Activated naive CD4-positive, alpha-beta T cell treated with anti-CD3 and anti-CD28 coated beads, Interleukin-2, amount 10 ng/mL, durations not matched to agents 7 days and 5 days (primary cell): ENCODE results near the gene EHHADH.
"Not testable (repeated sequence)": the region's sequence is repeated elsewhere in the genome, so short reads cannot be mapped to it uniquely, and the experiment has no call there.

Experiments used
- CTCF ChIA-PET: fragments of 350-600 bp; sonication (Branson Sonifier 250); formaldehyde crosslinking; loops from one replicate; lab custom pipeline; 2021; ENCODE audit warnings: antibody characterized with exemption; lab: Charles Lee
- DNase-seq: peaks from one replicate; pipeline ENCODE4 v3.0.0-alpha.2; 2020
- H3K27ac Mint-ChIP-seq: one replicate; pipeline ENCODE4 v1.8.0; 2021; ENCODE audit warnings: mild to moderate bottlenecking, moderate library complexity, mixed read lengths
- H3K27me3 Mint-ChIP-seq: one replicate; pipeline ENCODE4 v1.8.0; 2021; ENCODE audit warnings: mild to moderate bottlenecking, mixed read lengths
- H3K36me3 Mint-ChIP-seq: one replicate; pipeline ENCODE4 v1.8.0; 2021; ENCODE audit warnings: mixed read lengths
- H3K4me1 Mint-ChIP-seq: one replicate; pipeline ENCODE4 v1.8.0; 2021; ENCODE audit warnings: mixed read lengths
- H3K4me3 Mint-ChIP-seq: one replicate; pipeline ENCODE4 v1.8.0; 2021; ENCODE audit warnings: mild to moderate bottlenecking, moderate library complexity, mixed read lengths
- H3K9me3 Mint-ChIP-seq: one replicate; pipeline ENCODE4 v1.8.0; 2021; ENCODE audit warnings: mixed read lengths

EHHADH gene

GRCh38 chr3:185253645-185254410, at the start of gene EHHADH:
TSS of gene EHHADH (minus strand) at chr3:185254049. CDS start at chr3:185254022, 27 bp downstream.
- Mint-ChIP-seq H3K27me3 (peaks cover 3% of the 10 kb centered on the region), H3K27ac (no peak within 1 kb of the TSS), H3K4me1 (peaks cover 2% of the 10 kb centered on the region), H3K4me3 (peak within 1 kb of the TSS; percentile 69), H3K36me3 (peaks cover 2% of the 10 kb centered on the region), H3K9me3 (peaks cover 7% of the 10 kb centered on the region)
- CTCF ChIA-PET: interaction anchor here (0.6 kb wide), 1 partner anchor 24 kb away, joined by 3 read pairs; no protein-coding TSS in a partner anchor
- peak; percentile 66 for DNase-seq

DNA sequence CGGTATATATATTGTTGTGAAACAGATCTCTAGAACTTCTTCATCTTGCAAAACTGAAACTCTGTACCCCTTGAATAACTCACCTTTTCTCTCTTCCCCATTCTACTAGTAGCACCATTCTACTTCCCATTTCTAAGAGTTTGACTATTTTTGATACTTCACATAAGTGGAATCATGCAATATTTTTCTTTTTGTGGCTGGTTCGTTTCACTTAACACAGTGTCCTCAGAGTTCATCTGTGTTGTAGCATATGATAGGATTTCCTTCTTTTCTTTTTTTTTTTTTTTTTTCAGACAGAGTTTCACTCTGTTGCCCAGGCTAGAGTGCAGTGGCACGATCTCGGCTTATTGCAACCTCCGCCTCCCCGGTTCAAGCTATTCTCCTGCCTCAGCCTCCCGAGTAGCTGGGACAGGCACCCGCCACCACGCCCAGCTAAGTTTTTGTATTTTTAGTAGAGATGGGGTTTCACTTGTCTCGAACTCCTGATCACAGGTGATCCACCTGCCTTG, 46.1 kb upstream of the EHHADH start:
- CTCF ChIA-PET, H3K27ac Mint-ChIP-seq, H3K9me3 Mint-ChIP-seq, H3K36me3 Mint-ChIP-seq, H3K4me1 Mint-ChIP-seq, H3K27me3 Mint-ChIP-seq, DNase-seq, H3K4me3 Mint-ChIP-seq: not testable (repeated sequence)

DNA sequence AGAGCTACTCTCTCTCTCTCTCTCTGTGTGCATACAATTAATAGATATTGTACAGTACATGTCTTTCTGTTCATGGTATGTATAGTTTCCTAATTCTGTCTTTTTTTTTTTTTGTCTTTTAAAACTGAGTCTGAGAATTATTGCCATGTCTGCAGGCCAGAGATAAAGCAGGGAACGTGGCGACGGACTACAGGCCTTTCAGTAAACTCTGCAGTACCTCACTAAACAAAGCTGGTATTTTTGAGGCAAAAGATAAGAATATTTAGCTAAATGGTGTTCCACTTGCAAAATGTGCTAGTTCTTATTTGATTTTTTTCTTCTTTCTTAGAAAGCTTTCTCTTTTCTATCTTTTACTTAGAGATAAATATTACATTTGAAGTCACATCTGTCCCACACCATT, 44.0 kb upstream of the EHHADH start:
- no peaks in the 10 kb centered on the region for H3K27me3 Mint-ChIP-seq
- H3K4me1 Mint-ChIP-seq: no peaks in the 10 kb centered on the region
- CTCF ChIA-PET: interaction anchor here (0.8 to 1.8 kb wide), 3 partner anchors 10 to 27 kb away, joined by 3 to 6 read pairs (median 5); no protein-coding TSS in a partner anchor
- no peaks in the 10 kb centered on the region for H3K36me3 Mint-ChIP-seq
- DNase-seq: no peak
- no peak overlapping the region for H3K4me3 Mint-ChIP-seq
- H3K9me3 Mint-ChIP-seq: no peaks in the 10 kb centered on the region
- no peak overlapping the region for H3K27ac Mint-ChIP-seq

GRCh38 chr3:185292238-185292637, 38.4 kb upstream of the EHHADH start:
- Mint-ChIP-seq H3K4me1 (no peaks in the 10 kb centered on the region), H3K36me3 (peaks cover 3% of the 10 kb centered on the region), H3K4me3 (no peak overlapping the region), H3K9me3 (no peaks in the 10 kb centered on the region), H3K27ac (no peak overlapping the region), H3K27me3 (no peaks in the 10 kb centered on the region)
- DNase-seq: no peak
- CTCF ChIA-PET: no interaction called here

GRCh38 chr3:185290266-185290665, 36.4 kb upstream of the EHHADH start:
- H3K36me3 Mint-ChIP-seq: peaks cover 5% of the 10 kb centered on the region
- H3K4me1 Mint-ChIP-seq: no peaks in the 10 kb centered on the region
- no peak overlapping the region for H3K27ac Mint-ChIP-seq
- no peak overlapping the region for H3K4me3 Mint-ChIP-seq
- no peak for DNase-seq
- H3K27me3 Mint-ChIP-seq: no peaks in the 10 kb centered on the region
- no peaks in the 10 kb centered on the region for H3K9me3 Mint-ChIP-seq
- CTCF ChIA-PET: no interaction called here

GRCh38 chr3:185283374-185283935, 29.6 kb upstream of the EHHADH start:
- CTCF ChIA-PET: no interaction called here
- H3K4me3 Mint-ChIP-seq: peak overlapping the region; percentile 89

GRCh38 chr3:185282696-185283373, 29.0 kb upstream of the EHHADH start:
- H3K4me3 Mint-ChIP-seq: peak overlapping the region; percentile 89
- H3K9me3 Mint-ChIP-seq: no peaks in the 10 kb centered on the region
- CTCF ChIA-PET: interaction anchor here (1.0 kb wide), 1 partner anchor 10 kb away, joined by 3 read pairs; no protein-coding TSS in a partner anchor
- peak; percentile 97 for DNase-seq
- peaks cover 8% of the 10 kb centered on the region for H3K36me3 Mint-ChIP-seq
- H3K27ac Mint-ChIP-seq: peak overlapping the region; percentile 85
- peaks cover 32% of the 10 kb centered on the region for H3K4me1 Mint-ChIP-seq
- H3K27me3 Mint-ChIP-seq: no peaks in the 10 kb centered on the region

More at GRCh38 chr3:185283374-185283935, 29.6 kb upstream of the EHHADH start:
- H3K9me3 Mint-ChIP-seq: no peaks in the 10 kb centered on the region
- no peak for DNase-seq
- H3K36me3 Mint-ChIP-seq: peaks cover 8% of the 10 kb centered on the region
- H3K27me3 Mint-ChIP-seq: no peaks in the 10 kb centered on the region
- peaks cover 32% of the 10 kb centered on the region for H3K4me1 Mint-ChIP-seq
- peak overlapping the region; percentile 85 for H3K27ac Mint-ChIP-seq

DNA sequence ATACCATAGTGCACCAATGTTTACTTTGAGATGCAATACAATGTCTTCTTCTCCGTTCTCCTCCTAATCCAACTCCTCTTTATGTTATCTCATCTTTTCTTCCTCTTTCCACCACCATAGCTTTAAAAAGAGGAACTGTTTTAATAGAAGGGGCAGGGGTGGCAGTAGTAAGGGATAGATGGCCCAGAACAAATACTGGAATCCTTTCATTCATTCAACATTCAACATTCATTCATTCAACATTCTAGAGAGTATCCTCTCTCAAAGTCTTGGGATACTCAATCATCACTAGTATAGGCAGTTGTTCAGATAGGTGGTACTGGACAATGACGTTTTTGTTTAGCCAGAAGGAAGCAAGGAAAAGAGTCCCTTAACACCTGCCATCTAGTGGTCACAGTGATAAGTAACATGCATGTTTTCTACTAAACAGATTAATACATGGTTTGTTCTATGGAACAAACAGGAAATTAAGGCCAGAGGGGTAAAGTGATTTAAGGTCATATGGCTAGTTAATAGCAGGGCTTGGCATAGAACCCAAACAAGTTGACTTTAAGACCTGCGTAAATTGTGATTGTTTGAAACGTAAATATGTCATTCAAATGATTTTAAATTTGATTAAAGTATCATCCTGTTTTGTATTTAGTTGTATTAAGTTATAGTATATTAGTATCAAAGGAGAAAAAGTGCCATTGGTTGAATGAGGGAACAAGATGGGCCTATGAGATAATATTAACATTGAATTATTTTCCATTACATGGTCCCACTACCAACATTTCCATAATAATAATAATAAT, 26.9 kb upstream of the EHHADH start:
- H3K9me3 Mint-ChIP-seq: no peaks in the 10 kb centered on the region
- H3K27ac Mint-ChIP-seq: no peak overlapping the region
- H3K27me3 Mint-ChIP-seq: peaks cover 8% of the 10 kb centered on the region
- DNase-seq: no peak
- peaks cover 32% of the 10 kb centered on the region for H3K4me1 Mint-ChIP-seq
- H3K4me3 Mint-ChIP-seq: no peak overlapping the region
- CTCF ChIA-PET: interaction anchor here (0.7 kb wide), 1 partner anchor 105 kb away, joined by 3 read pairs; no protein-coding TSS in a partner anchor
- H3K36me3 Mint-ChIP-seq: peaks cover 8% of the 10 kb centered on the region

- peaks cover 5% of the 10 kb centered on the region for H3K36me3 Mint-ChIP-seq
- H3K27ac Mint-ChIP-seq: no peak overlapping the region
- H3K9me3 Mint-ChIP-seq: no peaks in the 10 kb centered on the region
- CTCF ChIA-PET: interaction anchor here (0.7 to 1.7 kb wide), 2 partner anchors 104 to 179 kb away, joined by 3 read pairs; no protein-coding TSS in a partner anchor
- peaks cover 8% of the 10 kb centered on the region for H3K27me3 Mint-ChIP-seq
- peaks cover 29% of the 10 kb centered on the region for H3K4me1 Mint-ChIP-seq
- DNase-seq: no peak
- H3K4me3 Mint-ChIP-seq: no peak overlapping the region
Observed at GRCh38 chr3:185279587-185280138, 25.8 kb upstream of the EHHADH start.

- CTCF ChIA-PET: no interaction called here
- H3K27me3 Mint-ChIP-seq: peaks cover 8% of the 10 kb centered on the region
- H3K4me3 Mint-ChIP-seq: no peak overlapping the region
- H3K9me3 Mint-ChIP-seq: no peaks in the 10 kb centered on the region
- no peaks in the 10 kb centered on the region for H3K36me3 Mint-ChIP-seq
- peaks cover 6% of the 10 kb centered on the region for H3K4me1 Mint-ChIP-seq
- DNase-seq: no peak
- H3K27ac Mint-ChIP-seq: no peak overlapping the region
Observed at GRCh38 chr3:185276415-185276814, 22.6 kb upstream of the EHHADH start.

DNA sequence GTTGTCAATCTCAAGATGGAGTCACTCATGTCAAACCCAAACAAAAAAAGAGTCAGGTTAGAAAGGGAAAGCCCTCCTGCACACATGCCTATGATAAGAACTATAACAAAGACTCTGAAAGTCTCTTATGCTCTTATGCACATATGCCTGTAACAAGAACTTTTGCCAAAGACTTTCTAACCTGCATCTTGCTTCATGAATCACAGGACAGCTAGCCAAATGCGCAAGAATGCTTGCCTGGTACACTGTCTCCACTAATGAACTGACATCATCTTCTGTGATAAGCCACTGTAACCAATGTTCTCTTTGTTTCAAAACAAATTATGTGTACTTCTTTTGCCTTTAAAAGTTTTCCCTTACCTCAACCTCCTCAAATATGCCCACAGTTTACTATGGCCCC, 18.2 kb upstream of the EHHADH start:
- CTCF ChIA-PET: no interaction called here
- Mint-ChIP-seq H3K4me1 (no peaks in the 10 kb centered on the region), H3K36me3 (no peaks in the 10 kb centered on the region), H3K9me3 (no peaks in the 10 kb centered on the region), H3K27ac (no peak overlapping the region), H3K4me3 (no peak overlapping the region), H3K27me3 (peaks cover 17% of the 10 kb centered on the region)
- no peak for DNase-seq

DNA sequence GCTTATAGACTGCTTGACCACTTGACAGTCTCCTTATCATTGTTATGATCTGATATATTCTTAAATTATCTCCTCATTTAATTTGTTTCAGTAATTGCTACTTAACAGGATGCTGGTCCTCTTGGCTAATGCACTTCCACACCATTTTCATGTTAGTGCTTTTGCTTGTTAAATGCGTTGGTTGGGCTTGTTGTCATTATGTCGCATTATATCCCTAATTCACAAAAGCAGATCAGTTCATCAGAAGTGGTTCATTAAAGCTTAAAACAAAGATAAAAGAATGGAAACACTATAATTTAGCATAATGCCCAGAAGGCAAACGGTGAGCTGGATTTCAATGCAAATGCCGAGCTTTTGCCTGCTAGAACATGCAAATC, 17.1 kb upstream of the EHHADH start:
- Mint-ChIP-seq H3K27me3 (peaks cover 9% of the 10 kb centered on the region), H3K36me3 (no peaks in the 10 kb centered on the region), H3K4me1 (no peaks in the 10 kb centered on the region), H3K4me3 (no peak overlapping the region), H3K27ac (no peak overlapping the region), H3K9me3 (no peaks in the 10 kb centered on the region)
- no peak for DNase-seq
- CTCF ChIA-PET: interaction anchor here (1.3 to 1.5 kb wide), 2 partner anchors 27 to 95 kb away, joined by 3 read pairs; no protein-coding TSS in a partner anchor

DNA sequence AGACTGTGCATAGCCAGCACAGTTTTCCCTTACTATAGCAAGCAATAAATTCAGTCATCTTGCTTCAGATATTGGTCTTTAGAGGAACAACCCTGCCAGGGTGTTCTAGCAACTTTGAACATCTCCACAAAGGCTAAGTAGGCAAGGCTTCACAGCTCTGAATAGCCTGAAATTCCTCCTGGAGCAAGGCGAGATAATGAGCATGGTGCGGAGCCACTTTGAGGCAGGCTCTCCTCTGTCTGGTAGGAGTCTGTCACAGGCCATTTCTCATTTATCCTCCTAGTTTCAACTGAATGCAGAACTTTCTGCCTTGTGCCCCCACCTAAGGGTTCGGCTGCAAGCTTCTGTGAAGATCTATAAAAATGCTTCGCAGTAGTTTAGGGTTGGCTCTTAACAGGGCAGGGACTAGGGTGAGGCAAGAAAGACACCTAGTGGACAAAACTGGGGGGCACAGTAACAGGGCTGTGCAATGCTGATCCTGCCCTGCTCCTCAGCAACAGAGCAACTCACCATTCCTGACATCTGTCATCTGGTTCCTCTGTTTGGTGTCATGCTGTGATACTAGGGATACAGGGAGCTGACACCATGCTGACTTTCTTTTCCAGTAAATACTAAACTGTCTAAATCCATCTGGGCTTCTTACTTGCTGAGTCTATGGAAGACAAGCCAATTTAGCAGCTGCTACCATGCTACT, 16.6 kb upstream of the EHHADH start:
- Mint-ChIP-seq H3K4me3 (no peak overlapping the region), H3K27ac (no peak overlapping the region), H3K27me3 (peaks cover 9% of the 10 kb centered on the region), H3K4me1 (no peaks in the 10 kb centered on the region), H3K9me3 (no peaks in the 10 kb centered on the region), H3K36me3 (no peaks in the 10 kb centered on the region)
- no peak for DNase-seq
- CTCF ChIA-PET: interaction anchor here (0.7 to 1.5 kb wide), 3 partner anchors 27 to 396 kb away, joined by 3 read pairs; no protein-coding TSS in a partner anchor
